Subcutaneous adipose tissue (tissue), 4 donors: ENCODE measurements around the gene RMDN3. TPM values are rescaled to one million over a fixed set of nuclear protein-coding genes. Genes with fewer than 3 reads are reported as not detected.

Experiments
- total RNA-seq, 4 donors: library from RNA; depleted of rRNA; stranded (reverse); fragments of >200 nt; gene quantifications; one replicate each; pipeline ENCODE4 v1.1.0, GENCODE V29; 2016
- TF ChIP-seq, protein P1 (sequence below): fragments of 450-650 bp; IDR thresholded peaks from one replicate; pipeline ENCODE4 v1.5.1; 2016; ENCODE audit warnings: low read depth, mild to moderate bottlenecking, control low read depth, antibody characterized with exemption, moderate library complexity

RMDN3 gene
- total RNA-seq, 4 donors from 2014 or later = 26.3 to 71.4 (median 35.6) TPM

- TF ChIP-seq, protein P1, sequence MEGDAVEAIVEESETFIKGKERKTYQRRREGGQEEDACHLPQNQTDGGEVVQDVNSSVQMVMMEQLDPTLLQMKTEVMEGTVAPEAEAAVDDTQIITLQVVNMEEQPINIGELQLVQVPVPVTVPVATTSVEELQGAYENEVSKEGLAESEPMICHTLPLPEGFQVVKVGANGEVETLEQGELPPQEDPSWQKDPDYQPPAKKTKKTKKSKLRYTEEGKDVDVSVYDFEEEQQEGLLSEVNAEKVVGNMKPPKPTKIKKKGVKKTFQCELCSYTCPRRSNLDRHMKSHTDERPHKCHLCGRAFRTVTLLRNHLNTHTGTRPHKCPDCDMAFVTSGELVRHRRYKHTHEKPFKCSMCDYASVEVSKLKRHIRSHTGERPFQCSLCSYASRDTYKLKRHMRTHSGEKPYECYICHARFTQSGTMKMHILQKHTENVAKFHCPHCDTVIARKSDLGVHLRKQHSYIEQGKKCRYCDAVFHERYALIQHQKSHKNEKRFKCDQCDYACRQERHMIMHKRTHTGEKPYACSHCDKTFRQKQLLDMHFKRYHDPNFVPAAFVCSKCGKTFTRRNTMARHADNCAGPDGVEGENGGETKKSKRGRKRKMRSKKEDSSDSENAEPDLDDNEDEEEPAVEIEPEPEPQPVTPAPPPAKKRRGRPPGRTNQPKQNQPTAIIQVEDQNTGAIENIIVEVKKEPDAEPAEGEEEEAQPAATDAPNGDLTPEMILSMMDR = no peak
These were observed 4.9 kb upstream of the RMDN3 start for GRCh38 chr15:40759961-40760360.

DNA sequence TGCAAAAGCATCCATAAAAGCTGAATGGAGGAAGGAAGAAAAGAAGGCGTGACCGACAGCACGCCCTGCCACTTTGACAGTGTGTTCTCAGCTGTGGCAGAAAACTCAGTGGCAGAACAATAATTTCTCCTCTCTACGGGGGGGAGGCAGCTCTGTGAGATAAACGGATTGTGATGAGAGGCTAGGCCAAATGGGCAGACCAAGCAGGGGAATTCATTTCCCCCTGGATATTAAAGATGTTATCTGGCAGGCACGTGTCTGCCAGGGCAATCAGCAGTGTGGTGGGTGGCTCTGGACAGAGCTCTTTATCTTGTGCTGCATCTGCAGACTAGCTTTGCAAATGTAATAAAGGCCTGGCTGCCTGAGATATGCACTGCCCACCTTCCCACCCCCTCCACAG, 1.9 kb upstream of the RMDN3 start:
- TF ChIP-seq, protein P1 = no peak

DNA sequence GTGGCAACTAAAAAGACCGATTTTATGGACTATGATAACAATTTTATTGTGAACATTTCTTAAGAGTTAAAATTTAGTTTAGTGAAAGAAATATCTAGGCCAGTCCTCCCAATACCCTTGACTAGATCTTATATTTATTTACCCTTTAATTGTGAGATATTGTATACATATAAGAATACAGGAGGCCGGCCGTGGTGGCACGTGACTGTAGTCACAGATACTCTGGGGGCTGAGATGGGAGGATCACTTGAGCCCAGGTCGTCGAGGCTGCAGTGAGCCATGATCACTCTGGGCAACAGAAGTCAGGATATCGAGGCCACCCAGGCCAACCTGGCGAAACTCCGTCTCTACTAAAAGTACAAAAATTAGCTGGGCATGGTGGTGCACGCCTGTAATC, 756 bp upstream of the RMDN3 start:
- TF ChIP-seq, protein P1 = no peak

DNA sequence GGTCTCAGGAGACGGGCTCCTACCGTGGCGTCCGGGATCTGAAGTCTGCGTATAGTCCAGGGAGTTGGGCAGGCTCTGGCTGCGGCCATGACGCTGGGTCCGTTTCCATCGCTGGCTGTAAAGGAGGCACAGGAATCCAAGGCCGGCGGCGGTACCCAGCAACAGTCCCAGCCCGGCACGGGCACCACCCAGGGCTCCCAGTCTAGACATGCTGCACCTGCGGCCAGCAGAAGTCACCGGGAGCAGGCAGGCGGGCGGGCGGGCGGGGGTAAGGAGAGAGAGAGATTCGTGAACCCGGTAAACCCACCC, 526 bp downstream of the RMDN3 start:
- TF ChIP-seq, protein P1 = no peak

DNA sequence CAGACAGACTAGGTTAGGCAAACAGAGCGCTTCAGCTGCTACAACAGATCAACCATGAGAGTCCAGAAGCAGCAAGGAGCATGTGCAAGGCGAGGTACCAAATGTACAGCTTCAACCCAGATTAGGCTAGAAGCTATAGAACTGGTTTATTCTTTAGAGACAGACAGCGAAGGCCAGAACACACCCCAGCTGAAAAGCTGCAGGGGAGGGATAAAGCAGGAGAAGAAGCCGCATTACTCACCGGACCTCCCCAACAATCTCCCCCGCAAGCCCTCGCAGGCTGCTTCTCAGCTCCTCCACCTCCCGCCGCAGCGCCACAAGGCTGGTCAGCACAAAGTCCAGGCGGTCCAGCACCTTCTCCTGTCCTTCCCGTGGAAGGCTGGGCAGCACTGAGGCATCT, 3.3 kb downstream of the RMDN3 start:
- TF ChIP-seq, protein P1 = no peak

DNA sequence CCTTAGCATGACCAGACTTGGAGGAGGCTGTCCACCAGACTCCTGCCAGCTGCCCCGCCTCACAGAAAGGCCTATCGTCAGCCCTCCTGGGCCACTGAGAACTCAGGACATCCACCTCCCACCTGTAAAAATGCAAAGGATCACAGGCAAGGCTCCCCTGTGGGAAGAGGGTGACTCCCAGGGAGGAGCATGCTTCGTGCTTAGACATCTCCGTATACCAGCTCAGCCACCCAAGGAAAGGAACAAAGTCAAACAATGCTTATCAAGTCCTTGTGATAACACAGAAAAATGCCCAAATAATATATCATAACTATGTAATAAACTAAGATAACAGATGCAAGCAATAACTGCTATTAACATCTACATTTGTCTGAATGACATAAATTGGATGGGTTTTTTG, 4.2 kb downstream of the RMDN3 start:
- TF ChIP-seq, protein P1 = no peak

GRCh38 chr15:40749151-40749630, 5.9 kb downstream of the RMDN3 start:
- TF ChIP-seq, protein P1 = no peak
